IMR-90 (cell line): ENCODE measurements around the gene SLC9A5. TPM values are rescaled to one million over a fixed set of nuclear protein-coding genes. Genes with fewer than 3 reads are reported as not detected.

Source experiments
- ATAC-seq: fragments of 200-7000 bp; cut with Tn5 transposase; 2 replicates; pipeline ENCODE4 v1.9.1; 2020; ENCODE audit warnings: low read depth, mild to moderate bottlenecking, moderate library complexity
- BruUV-seq: library from RNA; stranded (reverse); fragments of 400-500 nt; replicated peaks from 2 replicates; lab custom pipeline; 2021; lab: Mats Ljungman, UMichigan
- CTCF ChIA-PET: fragments of 300-600 bp; formaldehyde crosslinking; extraction: SDS; loops from one replicate; lab custom pipeline; 2021; ENCODE audit warnings: antibody characterized with exemption; lab: Yijun Ruan, JAX
- POLR2A ChIA-PET: fragments of 300-600 bp; sonication (Branson Sonifier 250); formaldehyde crosslinking; loops from one replicate; lab custom pipeline; 2022; ENCODE audit warnings: antibody characterized with exemption; ENCODE audit not compliant: unreplicated experiment; lab: Charles Lee
- DNase-seq: peaks from one replicate; pipeline ENCODE4 v3.0.0; 2013
- H2AFZ ChIP-seq: replicated peaks from 2 replicates; pipeline ENCODE3; 2013; ENCODE audit warnings: low read length, mild to moderate bottlenecking; ENCODE audit not compliant: poor library complexity
- H2AK5ac ChIP-seq: 2 replicates; pipeline ENCODE4 v1.6.1; 2013; ENCODE audit warnings: low read depth, low read length, inconsistent platforms
- H2AK9ac ChIP-seq: replicated peaks from 2 replicates; pipeline ENCODE3; 2013; ENCODE audit warnings: mild to moderate bottlenecking, low read depth, low read length, moderate library complexity; ENCODE audit not compliant: poor library complexity
- H2BK120ac ChIP-seq: 2 replicates; pipeline ENCODE4 v1.6.1; 2013; ENCODE audit warnings: low read depth, low read length, inconsistent platforms
- H2BK15ac ChIP-seq: 3 replicates; pipeline ENCODE4 v1.6.1; 2013; ENCODE audit warnings: low read depth, low read length, inconsistent platforms
- H2BK20ac ChIP-seq: 2 replicates; pipeline ENCODE4 v1.6.1; 2013; ENCODE audit warnings: low read depth, mild to moderate bottlenecking, inconsistent platforms, low read length, moderate library complexity
- H2BK5ac ChIP-seq: 2 replicates; pipeline ENCODE4 v1.6.1; 2013; ENCODE audit warnings: mild to moderate bottlenecking, low read depth, low read length, inconsistent platforms; ENCODE audit not compliant: poor library complexity, severe bottlenecking
- H3K14ac ChIP-seq: replicated peaks from 2 replicates; pipeline ENCODE4 v1.6.1; 2013; ENCODE audit warnings: low read depth, low read length, inconsistent platforms
- H3K18ac ChIP-seq: 2 replicates; pipeline ENCODE4 v1.6.1; 2013; ENCODE audit warnings: low read depth, low read length, control low read depth
- H3K23ac ChIP-seq: 2 replicates; pipeline ENCODE4 v1.6.1; 2013; ENCODE audit warnings: low read depth, low read length, inconsistent platforms
- H3K27ac ChIP-seq: 2 replicates; pipeline ENCODE4 v1.5.1; 2013; ENCODE audit warnings: mild to moderate bottlenecking, control low read depth, low read length; ENCODE audit not compliant: insufficient read depth
- H3K27me3 ChIP-seq: 2 replicates; pipeline ENCODE4 v1.6.1; 2013; ENCODE audit warnings: low read length; ENCODE audit not compliant: control insufficient read depth, insufficient read depth
- H3K36me3 ChIP-seq: 2 replicates; pipeline ENCODE4 v1.6.1; 2013; ENCODE audit warnings: low read length, mixed read lengths; ENCODE audit not compliant: control insufficient read depth, insufficient read depth
- H3K4ac ChIP-seq: 2 replicates; pipeline ENCODE4 v1.6.1; 2013; ENCODE audit warnings: low read depth, low read length, inconsistent platforms
- H3K4me1 ChIP-seq: 2 replicates; pipeline ENCODE4 v1.6.1; 2013; ENCODE audit warnings: low read length, mixed read lengths; ENCODE audit not compliant: control insufficient read depth, insufficient read depth
- H3K4me2 ChIP-seq: 2 replicates; pipeline ENCODE4 v1.6.1; 2013; ENCODE audit warnings: low read depth, mild to moderate bottlenecking, control low read depth, low read length, moderate library complexity
- H3K4me3 ChIP-seq: 2 replicates; pipeline ENCODE4 v1.5.1; 2013; ENCODE audit warnings: low read depth, mild to moderate bottlenecking, control low read depth, low read length, moderate library complexity; ENCODE audit not compliant: insufficient read depth
- H3K56ac ChIP-seq: 2 replicates; pipeline ENCODE4 v1.6.1; 2013; ENCODE audit warnings: low read length, inconsistent platforms; ENCODE audit not compliant: insufficient read depth; ENCODE audit errors: extremely low read depth
- H3K79me1 ChIP-seq, 2 experiments: 2 replicates each; pipeline ENCODE4 v1.6.1; 2013; ENCODE audit warnings: low read length in 2 of 2, inconsistent platforms in 1 of 2, low read depth in 1 of 2
- H3K9ac ChIP-seq: 2 replicates; pipeline ENCODE4 v1.6.1; 2013; ENCODE audit warnings: low read depth, low read length, control low read depth
- H3K9me1 ChIP-seq: 2 replicates; pipeline ENCODE4 v1.6.1; 2013; ENCODE audit warnings: low read length, inconsistent platforms; ENCODE audit not compliant: insufficient read depth
- H3K9me3 ChIP-seq: 2 replicates; pipeline ENCODE4 v1.6.1; 2013; ENCODE audit warnings: low read length; ENCODE audit not compliant: control insufficient read depth, insufficient read depth
- H4K20me1 ChIP-seq: 2 replicates; pipeline ENCODE4 v1.6.1; 2013; ENCODE audit warnings: low read length, inconsistent platforms; ENCODE audit not compliant: insufficient read depth
- H4K5ac ChIP-seq: 2 replicates; pipeline ENCODE4 v1.6.1; 2013; ENCODE audit warnings: mild to moderate bottlenecking, low read depth, low read length, control low read depth
- H4K8ac ChIP-seq, 2 experiments: 2 replicates each; pipeline ENCODE4 v1.6.1; 2013; ENCODE audit warnings: low read depth in 2 of 2, low read length in 2 of 2, control low read depth in 1 of 2, inconsistent platforms in 1 of 2
- H4K91ac ChIP-seq: 2 replicates; pipeline ENCODE4 v1.6.1; 2013; ENCODE audit warnings: low read depth, low read length, inconsistent platforms; ENCODE audit not compliant: insufficient read depth
- CTCF ChIP-seq: conservative IDR thresholded peaks from 2 replicates; pipeline ENCODE4 v1.5.1; 2012; ENCODE audit warnings: mild to moderate bottlenecking, low read depth, low read length, improper control_type of control experiment
- MAZ ChIP-seq: IDR thresholded peaks from 2 replicates; pipeline ENCODE4 v1.6.1; 2012; ENCODE audit warnings: low read depth, mild to moderate bottlenecking, low read length, improper control_type of control experiment, moderate library complexity, borderline replicate concordance
- WGBS, 2 experiments: methylation state at CpG; one replicate each; pipeline versions ENCODE4 v1.1.5 to v1.1.7; 2013; ENCODE audit warnings: missing lambda C conversion rate in 2 of 2; ENCODE audit not compliant: insufficient read length in 1 of 2; ENCODE audit errors: extremely low coverage in 2 of 2; 5-methylcytosine and 5-hydroxymethylcytosine counted together
- dilution Hi-C: fragments of 300-500 bp; cut with HindIII; formaldehyde crosslinking; loops from one replicate; pipeline ENCODE4 v1.14.3; 2018; ENCODE audit warnings: low sequenced_read_pairs; ENCODE audit not compliant: unreplicated experiment
- in situ Hi-C: fragments of 300-500 bp; cut with MboI; formaldehyde crosslinking; loops from 3 replicates; pipeline ENCODE4 v1.14.3; 2019; ENCODE audit warnings: low sequenced_read_pairs, inconsistent platforms, mixed read lengths
- intact Hi-C: fragments of 100-400 bp; cut with micrococcal nuclease; formaldehyde crosslinking; loops from 2 replicates; pipeline ENCODE4 v1.10.0; 2022
- polyA plus RNA-seq, 3 experiments: library from polyadenylated mRNA; depleted of rRNA; stranded (reverse); fragments of >200 nt; gene quantifications; 2 replicates each; pipeline ENCODE4 v1.2.3, GENCODE V29; 2012; ENCODE audit warnings: low replicate concordance in 1 of 3
- total RNA-seq: library from RNA; depleted of rRNA; stranded (reverse); fragments of >200 nt; gene quantifications from 2 replicates; pipeline ENCODE4 v1.2.3, GENCODE V29; 2012

SLC9A5 gene
- total and polyA plus RNA-seq, 2 of the 4 experiments (the other 2 are of a cell fraction): 1.8 to 5.7 TPM

GRCh38 chr16:67278773-67279295, 30.1 kb downstream of the SLC9A5 start:
- Histone ChIP-seq H3K23ac (peak overlapping the region; percentile 89), H4K20me1 (0 out of 2 replicates have a peak, but pooled peaks cover 4% of the 10 kb centered on the region), H3K4me1 (peaks cover 26% of the 10 kb centered on the region), H3K56ac (peak overlapping the region; percentile 92), H2BK5ac (peak overlapping the region; percentile 95), H3K18ac (peak overlapping the region; percentile 66), H3K4ac (peak overlapping the region; percentile 99), H3K4me3 (peak overlapping the region; percentile 45), H3K79me1 (peaks cover 13 to 33% of the 10 kb centered on the region in 2 experiments; a peak in 3 of 4 replicates), H2AFZ (peak overlapping the region; percentile 92), H3K27ac (peak overlapping the region; percentile 91), H2BK20ac (peak overlapping the region; percentile 99), H2AK5ac (peak overlapping the region; percentile 98), H4K5ac (peak overlapping the region; percentile 58), H4K8ac (peak overlapping the region; percentile 79 to 92), H3K9ac (peak overlapping the region; percentile 82), H3K27me3 (no peaks in the 10 kb centered on the region), H3K36me3 (0 out of 2 replicates have a peak, but pooled peaks cover 3% of the 10 kb centered on the region), H3K4me2 (peak overlapping the region; percentile 87), H3K9me3 (no peaks in the 10 kb centered on the region), H3K14ac (peak overlapping the region; percentile 95), H3K9me1 (peaks cover 29% of the 10 kb centered on the region), H2AK9ac (peak overlapping the region; percentile 94), H2BK120ac (peak overlapping the region; percentile 99), H2BK15ac (peak overlapping the region; percentile 94), H4K91ac (peak overlapping the region; percentile 97)
- no TSS peak for BruUV-seq
- 0 out of 2 replicates have a peak, but pooled peaks have one; percentile 11 for TF ChIP-seq CTCF
- TF ChIP-seq MAZ: no peak; the same call in 1 of the 2 replicates
- CTCF ChIA-PET: no interaction called here
- peak; percentile 8 for ATAC-seq
- in situ Hi-C loops: no loop called here
- intact Hi-C loops: no loop called here
- 2% methylated on average over 13 of the region's 42 CpGs; no CpG with 5 or more reads in 1 of the 2 experiments for WGBS, 2 experiments
- DNase-seq: no peak
- dilution Hi-C loops: no loop called here
- POLR2A ChIA-PET: no interaction called here
